K562 (cell line): ENCODE results near the gene EFEMP2. TPM values are rescaled to one million over a fixed set of nuclear protein-coding genes. Genes with fewer than 3 reads are reported as not detected.

ENCODE experiments used
- ATAC-seq: fragments of 200-7000 bp; cut with Tn5 transposase; 3 replicates; pipeline ENCODE4 v1.9.1; 2020; ENCODE audit warnings: moderate library complexity
- BruUV-seq: library from RNA; stranded (reverse); fragments of 400-500 nt; replicated peaks from 2 replicates; lab custom pipeline; 2021; lab: Mats Ljungman, UMichigan
- CTCF ChIA-PET: fragments of 300-600 bp; formaldehyde crosslinking; extraction: SDS; loops from one replicate; lab custom pipeline; 2021; ENCODE audit warnings: low intra/inter-chr PET ratio; lab: Yijun Ruan, JAX
- POLR2A ChIA-PET: fragments of 300-600, 350-650 bp; sonication (Branson Sonifier 250); formaldehyde crosslinking; extraction: SDS; loops from one replicate; lab custom pipeline; 2021; ENCODE audit warnings: antibody characterized with exemption, inconsistent platforms; lab: Yijun Ruan, JAX
- DNase-seq, 4 experiments: peaks; one replicate each; pipeline versions ENCODE4 v3.0.0 to v3.0.0-alpha.2; 2011 to 2018; ENCODE audit warnings: low spot score in 3 of 4, mixed read lengths in 3 of 4; ENCODE audit errors: extremely low read depth in 1 of 4
- FAIRE-seq: peaks from 2 replicates; lab custom pipeline; 2011; peaks lifted over from hg19 to GRCh38; lab: Jason Lieb, UNC
- H2AFZ ChIP-seq: 2 replicates; pipeline ENCODE4 v1.6.0; 2011; ENCODE audit warnings: low read depth, low read length, control low read depth, inconsistent platforms
- H3K27ac ChIP-seq: fragments of 200-600 bp; 3 replicates; pipeline ENCODE4 v1.8.0; 2011; ENCODE audit warnings: low read depth, mild to moderate bottlenecking, control low read depth, inconsistent platforms, low read length, moderate library complexity, mixed read lengths; ENCODE audit errors: extremely low read depth
- H3K27me3 ChIP-seq, 2 experiments: fragments of 300-600 bp in 1 of 2; 2 replicates in 1 of 2; 3 replicates in 1 of 2; pipeline versions ENCODE4 v1.6.0 to v1.8.0; 2011; ENCODE audit warnings: inconsistent platforms in 2 of 2, low read length in 2 of 2, mild to moderate bottlenecking in 1 of 2, mixed read lengths in 1 of 2, moderate library complexity in 1 of 2; ENCODE audit not compliant: control insufficient read depth in 2 of 2, insufficient read depth in 2 of 2
- H3K36me3 ChIP-seq: fragments of 300-600 bp; 3 replicates; pipeline ENCODE4 v1.8.0; 2011; ENCODE audit warnings: mild to moderate bottlenecking, low read length, inconsistent platforms; ENCODE audit not compliant: control insufficient read depth, insufficient read depth
- H3K4me1 ChIP-seq, 2 experiments: fragments of 200-600 bp in 1 of 2; replicated peaks in 1 of 2; 2 replicates in 1 of 2; 3 replicates in 1 of 2; pipeline versions ENCODE4 v1.5.1 to v1.8.0; 2011; ENCODE audit warnings: inconsistent platforms in 2 of 2, low read length in 2 of 2, mild to moderate bottlenecking in 1 of 2, mixed read lengths in 1 of 2, moderate library complexity in 1 of 2; ENCODE audit not compliant: control insufficient read depth in 2 of 2, insufficient read depth in 2 of 2
- H3K4me2 ChIP-seq: 2 replicates; pipeline ENCODE4 v1.6.1; 2011; ENCODE audit warnings: low read length, control low read depth, inconsistent platforms, mixed read lengths; ENCODE audit not compliant: insufficient read depth
- H3K4me3 ChIP-seq: fragments of 200-600 bp; sonication (generic), shearing (Covaris generic); 2 replicates; pipeline ENCODE4 v1.5.1; 2016; ENCODE audit warnings: control low read depth, inconsistent platforms
- H3K79me2 ChIP-seq: fragments of 200-600 bp; 3 replicates; pipeline ENCODE4 v1.8.0; 2011; ENCODE audit warnings: low read length, inconsistent platforms; ENCODE audit not compliant: control insufficient read depth, insufficient read depth
- H3K9ac ChIP-seq, 2 experiments: 2 replicates each; pipeline versions ENCODE4 v1.6.0 to v1.6.1; 2011; ENCODE audit warnings: low read depth in 2 of 2, low read length in 2 of 2, control low read depth in 1 of 2, inconsistent platforms in 1 of 2, mild to moderate bottlenecking in 1 of 2, mixed read lengths in 1 of 2; ENCODE audit not compliant: insufficient read depth in 1 of 2
- H3K9me1 ChIP-seq: one replicate; pipeline ENCODE4 v1.6.0; 2011; ENCODE audit warnings: inconsistent platforms, mild to moderate bottlenecking, low read length, moderate library complexity; ENCODE audit not compliant: control insufficient read depth, insufficient read depth
- H3K9me3 ChIP-seq: replicated peaks from 2 replicates; pipeline ENCODE4 v1.5.1; 2011; ENCODE audit warnings: low read depth, low read length, inconsistent platforms; ENCODE audit not compliant: control insufficient read depth, insufficient read depth
- H4K20me1 ChIP-seq: replicated peaks from 2 replicates; pipeline ENCODE4 v1.6.1; 2011; ENCODE audit warnings: low read length, inconsistent platforms, mixed read lengths; ENCODE audit not compliant: control insufficient read depth, insufficient read depth
- GABPB1 ChIP-seq: sonication (generic); formaldehyde crosslinking; IDR thresholded peaks from 2 replicates; pipeline ENCODE4 v1.8.0; 2022; ENCODE audit warnings: mild to moderate bottlenecking, missing genetic modification reagents
- NCOA6 ChIP-seq: fragments of 450-650 bp; IDR thresholded peaks from 2 replicates; pipeline ENCODE4 v1.6.1; 2017; ENCODE audit warnings: mild to moderate bottlenecking
- POLR2A ChIP-seq: fragments of 450-650 bp; conservative IDR thresholded peaks from 2 replicates; pipeline ENCODE4 v1.6.1; 2016
- POLR2AphosphoS5 ChIP-seq: IDR thresholded peaks from 2 replicates; pipeline ENCODE4 v1.6.1; 2011; ENCODE audit warnings: mild to moderate bottlenecking, low read depth, low read length, moderate library complexity; ENCODE audit not compliant: control insufficient read depth, insufficient read depth
- SRSF1 ChIP-seq: fragments of 200-400 bp; formaldehyde crosslinking; IDR thresholded peaks from 2 replicates; pipeline ENCODE4 v1.6.1; 2017; ENCODE audit warnings: mild to moderate bottlenecking, low read depth, low read length, moderate library complexity
- SUPT5H ChIP-seq: fragments of 450-650 bp; IDR thresholded peaks from 2 replicates; pipeline ENCODE4 v1.6.1; 2016
- ZNF224 ChIP-seq: sonication (generic); formaldehyde crosslinking; IDR thresholded peaks from 2 replicates; pipeline ENCODE4 v1.8.0; 2022; ENCODE audit warnings: mild to moderate bottlenecking, missing genetic modification reagents
- ZNF699 ChIP-seq: fragments of 250-450 bp; sonication (Bioruptor Pico); IDR thresholded peaks from 2 replicates; pipeline ENCODE4 v1.8.0; 2021; ENCODE audit warnings: mild to moderate bottlenecking, moderate library complexity; ENCODE audit not compliant: insufficient replicate concordance
- WGBS: fragments of 100-300 bp; shearing (Covaris generic); methylation state at CpG from one replicate; pipeline ENCODE4 v1.1.6; 2016; ENCODE audit warnings: low coverage, mixed read lengths; ENCODE audit not compliant: insufficient coverage; ENCODE audit errors: missing lambda C conversion rate; 5-methylcytosine and 5-hydroxymethylcytosine counted together
- in situ Hi-C: fragments of 300-500 bp; cut with MboI; formaldehyde crosslinking; loops from 4 replicates; pipeline ENCODE4 v1.15.0; 2018; ENCODE audit warnings: inconsistent platforms, mixed read lengths
- intact Hi-C: fragments of 100-400 bp; cut with micrococcal nuclease; formaldehyde crosslinking; loops from 2 replicates; pipeline ENCODE4 v1.14.2; 2022
- polyA plus RNA-seq, 8 experiments: library from polyadenylated mRNA; depleted of rRNA in 4 of 8; stranded (reverse) in 5 of 8; unstranded in 3 of 8; fragments of >200 nt; fragmentation: Nextera tagmentation in 2 of 8; fragmentation: Illumina TruSeq in 1 of 8; extraction: Ambion mirVana in 2 of 8; extraction: Trizol in 1 of 8; gene quantifications; 2 replicates each; pipeline versions ENCODE4 v1.2.1 to v1.2.3, GENCODE V29; 2011 to 2014; ENCODE audit warnings: inconsistent platforms in 1 of 8, missing spikeins in 1 of 8
- total RNA-seq, 7 experiments: library from RNA; depleted of rRNA in 6 of 7; stranded (reverse); fragments of >200 nt in 6 of 7; fragmentation: Illumina TruSeq in 2 of 7; extraction: Trizol in 2 of 7; gene quantifications; 2 replicates each; pipeline versions ENCODE4 v1.2.1 to v1.2.3, GENCODE V29; 2011 to 2021; ENCODE audit warnings: low replicate concordance in 1 of 7
- TF ChIP-seq, protein P1 (sequence below): fragments of 450-650 bp; IDR thresholded peaks from 2 replicates; pipeline ENCODE4 v1.6.1; 2016

Gene EFEMP2
- total and polyA plus RNA-seq, 9 of the 15 experiments (the other 6 are each of a cell fraction or from before 2014, with no cell fraction given): 0.07 to 2.9 (median 0.69) TPM; not detected in 1

DNA sequence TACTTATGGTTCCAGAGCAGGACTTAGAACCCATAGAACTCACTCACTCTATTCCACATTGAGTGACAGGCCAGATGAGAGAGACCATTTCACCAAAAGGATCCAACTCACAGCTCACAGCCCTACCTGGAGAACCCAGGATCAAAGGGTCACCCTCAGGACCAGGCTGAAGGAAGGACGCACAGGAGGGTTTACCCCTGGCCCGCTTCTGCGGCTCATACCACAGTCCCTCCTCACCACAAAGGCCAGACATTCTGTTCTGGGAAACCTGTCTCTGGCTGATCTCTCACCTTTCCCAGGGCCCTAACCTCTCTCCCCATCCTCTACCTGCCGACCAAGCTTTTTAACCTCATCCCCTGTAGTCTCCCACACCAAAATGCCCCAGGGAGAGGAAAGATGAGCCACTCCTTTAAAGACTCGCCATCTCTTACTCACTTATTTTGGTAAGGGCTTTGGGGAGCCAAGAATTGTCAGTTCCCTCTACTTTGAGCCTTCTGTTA lies 22.9 kb upstream of the EFEMP2 start:
- H3K4me1 ChIP-seq: peaks cover 34 to 73% of the 10 kb centered on the region in 2 experiments

More for the DNA sequence above, 22.9 kb upstream of the EFEMP2 start:
- Histone ChIP-seq H3K79me2 (peaks cover 92% of the 10 kb centered on the region), H2AFZ (no peak overlapping the region), H3K9me3 (no peaks in the 10 kb centered on the region), H3K9ac (peak overlapping the region in 1 of 2 experiments; percentile 59; a peak in 1 of 4 replicates), H3K36me3 (peaks cover 73% of the 10 kb centered on the region), H3K27ac (peak overlapping the region; percentile 36; the same call in 1 of the 3 replicates), H3K4me3 (no peak overlapping the region), H3K9me1 (no peaks in the 10 kb centered on the region), H3K27me3 (no peaks in the 10 kb centered on the region), H4K20me1 (peaks cover 33% of the 10 kb centered on the region), H3K4me2 (no peak overlapping the region)
- no TSS peak for BruUV-seq
- CTCF ChIA-PET: no interaction called here
- DNase-seq: no peak
- in situ Hi-C loops (no loop called here), intact Hi-C loops (no loop called here)
- no peak for ATAC-seq
- POLR2A ChIA-PET: interaction anchor here (0.8 to 10.0 kb wide), 10 partner anchors 11 to 112 kb away, joined by 3 to 96 read pairs (median 4); partner anchors contain the start of genes CFL1 and MUS81
- 100% methylated on average over 4 of the region's 5 CpGs for WGBS
- no peak for TF ChIP-seq SRSF1
- TF ChIP-seq POLR2AphosphoS5: peak; percentile 68
- TF ChIP-seq GABPB1 (CRISPR knock-in tag): no peak
- TF ChIP-seq SUPT5H: peak; percentile 63; the same call in 1 of the 2 replicates
- no peak for TF ChIP-seq ZNF699 (CRISPR knock-in tag)
- peak; percentile 53 for TF ChIP-seq POLR2A
- TF ChIP-seq, protein P1, sequence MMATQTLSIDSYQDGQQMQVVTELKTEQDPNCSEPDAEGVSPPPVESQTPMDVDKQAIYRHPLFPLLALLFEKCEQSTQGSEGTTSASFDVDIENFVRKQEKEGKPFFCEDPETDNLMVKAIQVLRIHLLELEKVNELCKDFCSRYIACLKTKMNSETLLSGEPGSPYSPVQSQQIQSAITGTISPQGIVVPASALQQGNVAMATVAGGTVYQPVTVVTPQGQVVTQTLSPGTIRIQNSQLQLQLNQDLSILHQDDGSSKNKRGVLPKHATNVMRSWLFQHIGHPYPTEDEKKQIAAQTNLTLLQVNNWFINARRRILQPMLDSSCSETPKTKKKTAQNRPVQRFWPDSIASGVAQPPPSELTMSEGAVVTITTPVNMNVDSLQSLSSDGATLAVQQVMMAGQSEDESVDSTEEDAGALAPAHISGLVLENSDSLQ: peak; percentile 65; the same call in 1 of the 2 replicates
- TF ChIP-seq NCOA6: no peak
- no peak for TF ChIP-seq ZNF224 (CRISPR knock-in tag)
- no peak for FAIRE-seq
